Loucy (cell line): ENCODE data around the gene CLN5.
"Not testable (repeated sequence)": the region's sequence is repeated elsewhere in the genome, so short reads cannot be mapped to it uniquely, and the experiment has no call there.

Experiments used
- CTCF ChIP-seq: fragments of 200-600 bp; sonication (generic); conservative IDR thresholded peaks from 2 replicates; pipeline ENCODE4 v1.5.1; 2014; ENCODE audit warnings: mild to moderate bottlenecking, antibody characterized with exemption, low read length
- EZH2phosphoT487 ChIP-seq: fragments of 200-600 bp; IDR thresholded peaks from 2 replicates; pipeline ENCODE4 v1.6.1; 2018; ENCODE audit warnings: antibody characterized with exemption, mild to moderate bottlenecking, moderate library complexity, borderline replicate concordance

DNA sequence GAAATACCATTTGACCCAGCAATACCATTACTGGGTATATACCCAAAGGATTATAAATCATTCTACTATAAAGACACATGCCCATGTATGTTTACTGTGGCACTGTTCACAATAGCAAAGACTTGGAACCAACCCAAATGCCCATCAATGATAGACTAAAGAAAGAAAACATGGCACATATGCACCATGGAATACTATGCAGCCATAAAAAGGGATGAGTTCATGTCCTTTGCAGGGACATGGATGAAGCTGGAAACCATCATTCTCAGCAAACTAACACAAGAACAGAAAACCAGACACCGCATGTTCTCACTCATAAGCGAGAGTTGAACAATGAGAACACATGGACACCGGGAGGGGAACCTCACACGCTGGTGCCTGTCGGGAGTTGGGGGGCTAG lies 17.8 kb downstream of the CLN5 start:
- not testable (repeated sequence) for TF ChIP-seq CTCF, EZH2phosphoT487
